ENCODE data around the gene CLDN18.

The CLDN18 gene

DNA sequence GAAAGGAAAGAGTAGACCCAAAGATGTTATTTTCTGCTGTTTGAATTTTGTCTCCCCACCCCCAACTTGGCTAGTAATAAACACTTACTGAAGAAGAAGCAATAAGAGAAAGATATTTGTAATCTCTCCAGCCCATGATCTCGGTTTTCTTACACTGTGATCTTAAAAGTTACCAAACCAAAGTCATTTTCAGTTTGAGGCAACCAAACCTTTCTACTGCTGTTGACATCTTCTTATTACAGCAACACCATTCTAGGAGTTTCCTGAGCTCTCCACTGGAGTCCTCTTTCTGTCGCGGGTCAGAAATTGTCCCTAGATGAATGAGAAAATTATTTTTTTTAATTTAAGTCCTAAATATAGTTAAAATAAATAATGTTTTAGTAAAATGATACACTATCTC is 21.6 kb downstream of the CLDN18 start:
- H3K4me2 ChIP-seq (ENCODE audit: low read length) = no peak overlapping the region
- H3K36me3 ChIP-seq (ENCODE audit: control insufficient read depth, insufficient read depth, low read length) = no peaks in the 10 kb centered on the region

GRCh38 chr3:138032567-138032966 is 22.6 kb downstream of the CLDN18 start:
- H3K4me2 ChIP-seq (ENCODE audit: low read length) = no peak overlapping the region
- no peak overlapping the region for H3K4me3 ChIP-seq (ENCODE audit: low read depth, low read length)
- TF ChIP-seq, protein P1, sequence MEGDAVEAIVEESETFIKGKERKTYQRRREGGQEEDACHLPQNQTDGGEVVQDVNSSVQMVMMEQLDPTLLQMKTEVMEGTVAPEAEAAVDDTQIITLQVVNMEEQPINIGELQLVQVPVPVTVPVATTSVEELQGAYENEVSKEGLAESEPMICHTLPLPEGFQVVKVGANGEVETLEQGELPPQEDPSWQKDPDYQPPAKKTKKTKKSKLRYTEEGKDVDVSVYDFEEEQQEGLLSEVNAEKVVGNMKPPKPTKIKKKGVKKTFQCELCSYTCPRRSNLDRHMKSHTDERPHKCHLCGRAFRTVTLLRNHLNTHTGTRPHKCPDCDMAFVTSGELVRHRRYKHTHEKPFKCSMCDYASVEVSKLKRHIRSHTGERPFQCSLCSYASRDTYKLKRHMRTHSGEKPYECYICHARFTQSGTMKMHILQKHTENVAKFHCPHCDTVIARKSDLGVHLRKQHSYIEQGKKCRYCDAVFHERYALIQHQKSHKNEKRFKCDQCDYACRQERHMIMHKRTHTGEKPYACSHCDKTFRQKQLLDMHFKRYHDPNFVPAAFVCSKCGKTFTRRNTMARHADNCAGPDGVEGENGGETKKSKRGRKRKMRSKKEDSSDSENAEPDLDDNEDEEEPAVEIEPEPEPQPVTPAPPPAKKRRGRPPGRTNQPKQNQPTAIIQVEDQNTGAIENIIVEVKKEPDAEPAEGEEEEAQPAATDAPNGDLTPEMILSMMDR (IDR thresholded peaks at IDR 0.05) = no peak

More for the DNA sequence above, 21.6 kb downstream of the CLDN18 start:
- H3K27me3 ChIP-seq (ENCODE audit: control insufficient read depth, insufficient read depth, low read length) = no peaks in the 10 kb centered on the region
- H3K9ac ChIP-seq = no peak overlapping the region
- H3K27ac ChIP-seq = no peak overlapping the region
- no peak overlapping the region for H3K4me3 ChIP-seq (ENCODE audit: low read depth, low read length)
- H2AFZ ChIP-seq = no peak overlapping the region
- no peaks in the 10 kb centered on the region for H3K79me2 ChIP-seq
- TF ChIP-seq, protein P1 (IDR thresholded peaks at IDR 0.05) = no peak
- peaks cover 6% of the 10 kb centered on the region for H3K4me1 ChIP-seq
- H3K9me3 ChIP-seq (ENCODE audit: control insufficient read depth, low read length) = no peaks in the 10 kb centered on the region

GRCh38 chr3:138033202-138033691 is 23.3 kb downstream of the CLDN18 start:
- Histone ChIP-seq H2AFZ (no peak overlapping the region), H3K9me3 (ENCODE audit: control insufficient read depth, low read length) (no peaks in the 10 kb centered on the region), H3K4me2 (ENCODE audit: low read length) (no peak overlapping the region), H3K36me3 (ENCODE audit: control insufficient read depth, insufficient read depth, low read length) (no peaks in the 10 kb centered on the region), H3K27me3 (ENCODE audit: control insufficient read depth, insufficient read depth, low read length) (no peaks in the 10 kb centered on the region), H3K4me1 (no peaks in the 10 kb centered on the region), H3K79me2 (no peaks in the 10 kb centered on the region), H3K4me3 (ENCODE audit: low read depth, low read length) (no peak overlapping the region), H3K9ac (no peak overlapping the region), H3K27ac (no peak overlapping the region)
- TF ChIP-seq, protein P1 (IDR thresholded peaks at IDR 0.05) = no peak

More at GRCh38 chr3:138032567-138032966, 22.6 kb downstream of the CLDN18 start:
- Histone ChIP-seq H3K36me3 (ENCODE audit: control insufficient read depth, insufficient read depth, low read length) (no peaks in the 10 kb centered on the region), H3K79me2 (no peaks in the 10 kb centered on the region), H3K27me3 (ENCODE audit: control insufficient read depth, insufficient read depth, low read length) (no peaks in the 10 kb centered on the region), H3K4me1 (peaks cover 2% of the 10 kb centered on the region), H3K9ac (no peak overlapping the region), H3K27ac (no peak overlapping the region), H2AFZ (no peak overlapping the region), H3K9me3 (ENCODE audit: control insufficient read depth, low read length) (no peaks in the 10 kb centered on the region)

DNA sequence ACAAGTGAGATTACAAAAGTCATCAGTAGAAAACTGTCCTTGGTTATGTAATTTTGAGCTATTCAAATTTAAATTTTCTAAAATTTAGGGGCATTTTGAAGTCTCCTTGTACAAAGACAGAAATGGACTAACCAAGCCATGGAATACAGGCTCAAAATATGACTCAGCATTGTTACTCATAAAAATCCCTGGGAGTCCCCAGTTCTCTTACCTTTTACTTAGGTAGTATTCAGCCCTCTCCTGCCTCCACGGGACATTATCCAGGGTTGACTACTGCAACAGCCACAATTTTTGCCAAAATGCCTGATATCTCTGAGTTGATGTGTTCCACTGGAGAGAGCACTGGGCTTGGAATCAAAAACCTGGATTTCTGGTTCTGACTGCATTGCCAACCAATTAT is 25.0 kb downstream of the CLDN18 start:
- H3K4me2 ChIP-seq (ENCODE audit: low read length) = no peak overlapping the region
- no peaks in the 10 kb centered on the region for H3K36me3 ChIP-seq (ENCODE audit: control insufficient read depth, insufficient read depth, low read length)
- no peak overlapping the region for H3K4me3 ChIP-seq (ENCODE audit: low read depth, low read length)
- no peaks in the 10 kb centered on the region for H3K9me3 ChIP-seq (ENCODE audit: control insufficient read depth, low read length)
- no peak overlapping the region for H3K9ac ChIP-seq
- H3K27ac ChIP-seq = no peak overlapping the region
- H3K4me1 ChIP-seq = no peaks in the 10 kb centered on the region
- no peaks in the 10 kb centered on the region for H3K27me3 ChIP-seq (ENCODE audit: control insufficient read depth, insufficient read depth, low read length)
- H3K79me2 ChIP-seq = no peaks in the 10 kb centered on the region
- TF ChIP-seq, protein P1 (IDR thresholded peaks at IDR 0.05) = no peak
- no peak overlapping the region for H2AFZ ChIP-seq

GRCh38 chr3:138036572-138036971 is 26.6 kb downstream of the CLDN18 start:
- no peak overlapping the region for H3K4me3 ChIP-seq (ENCODE audit: low read depth, low read length)
- no peaks in the 10 kb centered on the region for H3K27me3 ChIP-seq (ENCODE audit: control insufficient read depth, insufficient read depth, low read length)
- H3K4me1 ChIP-seq = no peaks in the 10 kb centered on the region
- H3K36me3 ChIP-seq (ENCODE audit: control insufficient read depth, insufficient read depth, low read length) = no peaks in the 10 kb centered on the region
- H3K79me2 ChIP-seq = no peaks in the 10 kb centered on the region
- no peak overlapping the region for H3K4me2 ChIP-seq (ENCODE audit: low read length)
- TF ChIP-seq, protein P1 (IDR thresholded peaks at IDR 0.05) = no peak
- H2AFZ ChIP-seq = no peak overlapping the region
- no peak overlapping the region for H3K27ac ChIP-seq
- no peaks in the 10 kb centered on the region for H3K9me3 ChIP-seq (ENCODE audit: control insufficient read depth, low read length)
- H3K9ac ChIP-seq = no peak overlapping the region
